GM19328 (cell line): ENCODE measurements around the gene PCGF3.
"Not testable (repeated sequence)": the region's sequence is repeated elsewhere in the genome, so short reads cannot be mapped to it uniquely, and the experiment has no call there.

Source experiments
- ATAC-seq: cut with Tn5 transposase; IDR thresholded peaks from one replicate; pipeline ENCODE4 v1.9.1; 2021; ENCODE audit warnings: mild to moderate bottlenecking, moderate library complexity; ENCODE audit not compliant: unreplicated experiment

Gene PCGF3

GRCh38 chr4:777520-778262 is 72.1 kb downstream of the PCGF3 start:
- ATAC-seq = no peak

- ATAC-seq = no peak
Measured at GRCh38 chr4:779555-779954, 73.9 kb downstream of the PCGF3 start.

- not testable (repeated sequence) for ATAC-seq
Measured at GRCh38 chr4:780255-780654, 74.6 kb downstream of the PCGF3 start.

GRCh38 chr4:780716-781492 is 75.3 kb downstream of the PCGF3 start:
- ATAC-seq = no peak

GRCh38 chr4:781493-782216 is 76.0 kb downstream of the PCGF3 start:
- ATAC-seq = peak; percentile 95

GRCh38 chr4:784401-785331 is 79.0 kb downstream of the PCGF3 start:
- ATAC-seq = no peak

- ATAC-seq = no peak
Measured at GRCh38 chr4:785332-786073, 79.9 kb downstream of the PCGF3 start.

- no peak for ATAC-seq
Measured at GRCh38 chr4:786074-786741, 80.6 kb downstream of the PCGF3 start.

GRCh38 chr4:786861-787300 is 81.2 kb downstream of the PCGF3 start:
- ATAC-seq = no peak

- no peak for ATAC-seq
Measured at GRCh38 chr4:787561-787981, 81.9 kb downstream of the PCGF3 start.

- ATAC-seq = no peak
Measured at GRCh38 chr4:788006-788635, 82.5 kb downstream of the PCGF3 start.

GRCh38 chr4:788636-789297 is 83.1 kb downstream of the PCGF3 start:
- no peak for ATAC-seq

GRCh38 chr4:789571-790465 is 84.2 kb downstream of the PCGF3 start:
- ATAC-seq = no peak

- no peak for ATAC-seq
Measured at GRCh38 chr4:790466-790820, 84.8 kb downstream of the PCGF3 start.

- ATAC-seq = no peak
Measured at GRCh38 chr4:791252-791897, 85.7 kb downstream of the PCGF3 start.

GRCh38 chr4:791898-792625 is 86.4 kb downstream of the PCGF3 start:
- no peak for ATAC-seq
